Neural cell (in vitro differentiated cells): ENCODE results near the gene SIGLEC6. TPM values are rescaled to one million over a fixed set of nuclear protein-coding genes. Genes with fewer than 3 reads are reported as not detected.

ENCODE experiments used
- polyA plus RNA-seq: library from polyadenylated mRNA; depleted of rRNA; stranded (reverse); fragments of >200 nt; gene quantifications from 2 replicates; pipeline ENCODE4 v1.2.3, GENCODE V29; 2014
- small RNA-seq, 3 experiments: library from RNA; depleted of rRNA; stranded (forward); fragments of <200 nt; gene quantifications; one replicate each; pipeline ENCODE3, GENCODE V24; 2012

SIGLEC6 gene
- polyA plus RNA-seq, 1 donor from 2014 or later = not detected

Small RNA genes lying within 50 kb of the gene (small RNA-seq; reads per million reads assigned to genes)
- 0 reads per million in 3 experiments for gene AC020914.3

Other genes starting within 250 kb of the SIGLEC6 start
- gene IGLON5, start 220.0 kb downstream of the SIGLEC6 start, polyA plus RNA-seq = 13.5 and 18.3 TPM in 2 replicates
- 1.5 and 2.3 TPM in 2 replicates for gene VSIG10L, start 189.5 kb downstream of the SIGLEC6 start, polyA plus RNA-seq
- 361 and 383 TPM in 2 replicates for gene ETFB, start 165.3 kb downstream of the SIGLEC6 start, polyA plus RNA-seq
- not detected in 2 replicates for gene CLDND2, start 162.7 kb downstream of the SIGLEC6 start, polyA plus RNA-seq
- not detected in 2 replicates for gene NKG7, start 159.0 kb downstream of the SIGLEC6 start, polyA plus RNA-seq
- not detected in 2 replicates for gene LIM2, start 143.7 kb downstream of the SIGLEC6 start, polyA plus RNA-seq
- gene C19orf84, start 141.1 kb downstream of the SIGLEC6 start, polyA plus RNA-seq = not detected in 2 replicates
- not detected in 2 replicates for gene SIGLEC10, start 114.0 kb downstream of the SIGLEC6 start, polyA plus RNA-seq
- not detected in 2 replicates for gene SIGLEC8, start 73.2 kb downstream of the SIGLEC6 start, polyA plus RNA-seq
- gene CEACAM18, start 53.1 kb downstream of the SIGLEC6 start, polyA plus RNA-seq = not detected in 2 replicates
- gene SIGLEC12, start 29.9 kb downstream of the SIGLEC6 start, polyA plus RNA-seq = not detected in 2 replicates
- gene ZNF175, start 39.6 kb upstream of the SIGLEC6 start, polyA plus RNA-seq = 10.9 and 20.6 TPM in 2 replicates
- gene SIGLEC5, start 98.7 kb upstream of the SIGLEC6 start, polyA plus RNA-seq = not detected in 2 replicates
- not detected in 2 replicates for gene SIGLEC14, start 115.2 kb upstream of the SIGLEC6 start, polyA plus RNA-seq
- gene SPACA6, start 161.7 kb upstream of the SIGLEC6 start, polyA plus RNA-seq = 5.2 and 11.6 TPM in 2 replicates
- 0.30 TPM in 1 of 2 replicates, not detected in the other for gene HAS1, start 192.3 kb upstream of the SIGLEC6 start, polyA plus RNA-seq
- gene FPR1, start 220.2 kb upstream of the SIGLEC6 start, polyA plus RNA-seq = not detected in 2 replicates
- not detected in 2 replicates for gene FPR2, start 229.5 kb upstream of the SIGLEC6 start, polyA plus RNA-seq